GM12878 (cell line): Measurements from ENCODE around the gene ZNF581. TPM values are rescaled to one million over a fixed set of nuclear protein-coding genes. Genes with fewer than 3 reads are reported as not detected.

Experiments
- ATAC-seq: fragments of 200-7000 bp; cut with Tn5 transposase; 3 replicates; pipeline ENCODE4 v1.9.1; 2020; ENCODE audit warnings: mild to moderate bottlenecking, moderate library complexity
- BruUV-seq: library from RNA; stranded (reverse); fragments of 400-500 nt; replicated peaks from 2 replicates; lab custom pipeline; 2021; lab: Mats Ljungman, UMichigan
- CTCF ChIA-PET: fragments of 300-600 bp; sonication (Branson Sonifier 250); formaldehyde crosslinking; extraction: SDS; loops from one replicate; lab custom pipeline; 2021; ENCODE audit warnings: inconsistent platforms; lab: Yijun Ruan, JAX
- POLR2A ChIA-PET: fragments of 350-600 bp; formaldehyde crosslinking; extraction: SDS; loops from one replicate; lab custom pipeline; 2021; ENCODE audit warnings: inconsistent platforms; lab: Charles Lee
- RAD21 ChIA-PET: fragments of 300-600 bp; sonication (Branson Sonifier 250); formaldehyde crosslinking; loops from one replicate; lab custom pipeline; 2023; ENCODE audit warnings: antibody characterized with exemption; ENCODE audit not compliant: unreplicated experiment; lab: Charles Lee
- SMC1A ChIA-PET: fragments of 300-600 bp; sonication (Branson Sonifier 250); formaldehyde crosslinking; loops from one replicate; lab custom pipeline; 2023; ENCODE audit not compliant: unreplicated experiment, uncharacterized antibody; lab: Charles Lee
- DNase-seq: peaks from one replicate; pipeline ENCODE4 v3.0.0-alpha.2; 2011; ENCODE audit warnings: low read depth, low spot score
- FAIRE-seq: peaks from 3 replicates; lab custom pipeline; 2011; peaks lifted over from hg19 to GRCh38; lab: Jason Lieb, UNC
- H2AFZ ChIP-seq: 2 replicates; pipeline ENCODE4 v1.6.0; 2011; ENCODE audit warnings: low read depth, low read length, control low read depth; ENCODE audit not compliant: control insufficient read depth
- H3K27ac ChIP-seq: 2 replicates; pipeline ENCODE4 v1.5.1; 2011; ENCODE audit warnings: control low read depth; ENCODE audit not compliant: control insufficient read depth, insufficient read depth
- H3K27me3 ChIP-seq, 2 experiments: replicated peaks in 1 of 2; 2 replicates each; pipeline versions ENCODE4 v1.6.0 to v1.6.1; 2011; ENCODE audit warnings: low read length in 1 of 2; ENCODE audit not compliant: control insufficient read depth in 2 of 2, insufficient read depth in 2 of 2
- H3K36me3 ChIP-seq, 2 experiments: 2 replicates each; pipeline ENCODE4 v1.5.1; 2011; ENCODE audit warnings: low read length in 1 of 2; ENCODE audit not compliant: control insufficient read depth in 2 of 2, insufficient read depth in 2 of 2
- H3K4me1 ChIP-seq: 2 replicates; pipeline ENCODE4 v1.6.1; 2011; ENCODE audit warnings: mild to moderate bottlenecking, low read length, moderate library complexity, mixed read lengths; ENCODE audit not compliant: control insufficient read depth, insufficient read depth
- H3K4me2 ChIP-seq: 2 replicates; pipeline ENCODE4 v1.6.0; 2011; ENCODE audit warnings: control low read depth; ENCODE audit not compliant: control insufficient read depth, insufficient read depth
- H3K4me3 ChIP-seq: fragments of 200-600 bp; sonication (generic); 2 replicates; pipeline ENCODE4 v1.5.1; 2016
- H3K79me2 ChIP-seq: 2 replicates; pipeline ENCODE4 v1.6.0; 2011; ENCODE audit warnings: low read length; ENCODE audit not compliant: control insufficient read depth, insufficient read depth
- H3K9ac ChIP-seq: 2 replicates; pipeline ENCODE4 v1.8.0; 2011; ENCODE audit warnings: low read length, control low read depth, mixed read lengths; ENCODE audit not compliant: control insufficient read depth, insufficient read depth
- H3K9me3 ChIP-seq: replicated peaks from 3 replicates; pipeline ENCODE4 v1.5.1; 2011; ENCODE audit warnings: mild to moderate bottlenecking, low read length; ENCODE audit not compliant: control insufficient read depth, insufficient read depth
- H4K20me1 ChIP-seq: 2 replicates; pipeline ENCODE4 v1.6.0; 2011; ENCODE audit not compliant: control insufficient read depth, insufficient read depth
- ASH2L ChIP-seq: fragments of 300-600, 200-600 bp; sonication (generic); IDR thresholded peaks from 2 replicates; pipeline ENCODE4 v1.6.1; 2017; ENCODE audit warnings: low read depth, mild to moderate bottlenecking, borderline replicate concordance
- CEBPZ ChIP-seq: fragments of 150-350 bp; IDR thresholded peaks from 2 replicates; pipeline ENCODE4 v1.6.1; 2016; ENCODE audit warnings: low read depth, low read length
- HCFC1 ChIP-seq: fragments of 150-350 bp; IDR thresholded peaks from 2 replicates; pipeline ENCODE4 v1.6.1; 2014; ENCODE audit warnings: low read length
- IRF3 ChIP-seq: fragments of 450-650 bp; IDR thresholded peaks from 2 replicates; pipeline ENCODE4 v1.6.1; 2014; ENCODE audit warnings: mild to moderate bottlenecking
- IRF5 ChIP-seq: fragments of 450-650 bp; IDR thresholded peaks from 2 replicates; pipeline ENCODE4 v1.6.1; 2017; ENCODE audit warnings: borderline replicate concordance
- LARP7 ChIP-seq: fragments of 450-650 bp; IDR thresholded peaks from 2 replicates; pipeline ENCODE4 v1.6.1; 2017; ENCODE audit warnings: mild to moderate bottlenecking
- NR2C2 ChIP-seq: IDR thresholded peaks from 2 replicates; pipeline ENCODE4 v1.6.1; 2011; ENCODE audit warnings: borderline replicate concordance, low read depth; ENCODE audit not compliant: control insufficient read depth, insufficient read length
- NR2F1 ChIP-seq: fragments of 450-650 bp; conservative IDR thresholded peaks from 2 replicates; pipeline ENCODE4 v1.6.1; 2017; ENCODE audit warnings: mild to moderate bottlenecking
- PAX5 ChIP-seq: IDR thresholded peaks from 2 replicates; pipeline ENCODE4 v1.6.1; 2011; ENCODE audit warnings: low read depth, low read length, borderline replicate concordance
- SPI1 ChIP-seq: IDR thresholded peaks from 2 replicates; pipeline ENCODE4 v1.6.1; 2011; ENCODE audit warnings: low read depth, mild to moderate bottlenecking, low read length, moderate library complexity, borderline replicate concordance; ENCODE audit not compliant: insufficient read depth
- TAF1 ChIP-seq: IDR thresholded peaks from 2 replicates; pipeline ENCODE4 v1.6.1; 2011; ENCODE audit warnings: mild to moderate bottlenecking, low read depth, low read length, borderline replicate concordance
- ZBTB40 ChIP-seq: fragments of 450-650 bp; IDR thresholded peaks from 2 replicates; pipeline ENCODE4 v1.6.1; 2016; ENCODE audit warnings: mild to moderate bottlenecking, moderate library complexity, borderline replicate concordance
- WGBS: methylation state at CpG from one replicate; pipeline ENCODE4 v1.1.6; 2016; ENCODE audit warnings: low lambda C conversion rate; ENCODE audit not compliant: insufficient replicate concordance, insufficient coverage; ENCODE audit errors: missing lambda C conversion rate; 5-methylcytosine and 5-hydroxymethylcytosine counted together
- in situ Hi-C: fragments of 300-500 bp; cut with MboI; formaldehyde crosslinking; loops from 9 replicates; pipeline ENCODE4 v1.14.3; 2018; ENCODE audit warnings: mixed read lengths
- intact Hi-C: fragments of 100-400 bp; cut with micrococcal nuclease; formaldehyde crosslinking; loops from one replicate; pipeline ENCODE4 v1.14.2; 2022; ENCODE audit not compliant: unreplicated experiment
- polyA plus RNA-seq, 11 experiments: library from polyadenylated mRNA; depleted of rRNA in 4 of 11; unstranded in 6 of 11; stranded (reverse) in 5 of 11; fragments of >200 nt; fragmentation: Nextera tagmentation in 4 of 11; fragmentation: Illumina TruSeq in 1 of 11; extraction: Ambion mirVana in 4 of 11; extraction: Trizol in 1 of 11; gene quantifications; 1 replicate in 1 of 11; 2 replicates in 10 of 11; pipeline versions ENCODE4 v1.2.1 to v1.2.3, GENCODE V29; 2011 to 2016; ENCODE audit warnings: inconsistent platforms in 2 of 11, missing spikeins in 2 of 11, low read depth in 1 of 11
- total RNA-seq, 4 experiments: library from RNA; depleted of rRNA in 3 of 4; stranded (reverse); fragments of >200 nt in 3 of 4; fragmentation: Illumina TruSeq in 1 of 4; extraction: Trizol in 1 of 4; gene quantifications; 2 replicates each; pipeline versions ENCODE4 v1.2.1 to v1.2.3, GENCODE V29; 2013 to 2021

Gene ZNF581
- total and polyA plus RNA-seq, 10 of the 15 experiments (the other 5 are each of a cell fraction or from before 2014, with no cell fraction given): 4.7 to 45.4 (median 22.2) TPM

- Histone ChIP-seq H4K20me1 (peaks cover 3% of the 10 kb centered on the region; the same call in 1 of the 2 replicates), H3K36me3 (peaks cover 9 to 43% of the 10 kb centered on the region in 2 experiments; a peak in 3 of 4 replicates), H3K79me2 (no peaks in the 10 kb centered on the region; the same call in 1 of the 2 replicates), H2AFZ (no peak overlapping the region), H3K4me1 (no peaks in the 10 kb centered on the region), H3K27ac (no peak overlapping the region), H3K4me3 (no peak overlapping the region), H3K4me2 (no peak overlapping the region), H3K27me3 (no peaks in the 10 kb centered on the region), H3K9me3 (no peaks in the 10 kb centered on the region), H3K9ac (no peak overlapping the region)
- POLR2A ChIA-PET: no interaction called here
- CTCF ChIA-PET: no interaction called here
- no TSS peak for BruUV-seq
- FAIRE-seq: no peak
- DNase-seq: no peak
- intact Hi-C loops (no loop called here), in situ Hi-C loops (no loop called here)
- ATAC-seq: no peak
- SMC1A ChIA-PET: no interaction called here
- RAD21 ChIA-PET: no interaction called here
- whole genome bisulfite sequencing: 92% methylated on average over 14 of the region's 19 CpGs
- TF ChIP-seq TAF1 (no peak), IRF5 (no peak), NR2C2 (no peak), ASH2L (no peak), LARP7 (no peak), HCFC1 (no peak), ZBTB40 (no peak), PAX5 (no peak), SPI1 (no peak), CEBPZ (no peak), IRF3 (no peak), NR2F1 (no peak)
These were observed 49.2 kb downstream of the ZNF581 start for GRCh38 chr19:55692681-55693081.
